ENCODE measurements around the gene TIMM22. TPM values are rescaled to one million over a fixed set of nuclear protein-coding genes. Genes with fewer than 3 reads are reported as not detected.

Gene TIMM22
- total RNA-seq, 1 experiment from 2014 or later, result 20.0 TPM

DNA sequence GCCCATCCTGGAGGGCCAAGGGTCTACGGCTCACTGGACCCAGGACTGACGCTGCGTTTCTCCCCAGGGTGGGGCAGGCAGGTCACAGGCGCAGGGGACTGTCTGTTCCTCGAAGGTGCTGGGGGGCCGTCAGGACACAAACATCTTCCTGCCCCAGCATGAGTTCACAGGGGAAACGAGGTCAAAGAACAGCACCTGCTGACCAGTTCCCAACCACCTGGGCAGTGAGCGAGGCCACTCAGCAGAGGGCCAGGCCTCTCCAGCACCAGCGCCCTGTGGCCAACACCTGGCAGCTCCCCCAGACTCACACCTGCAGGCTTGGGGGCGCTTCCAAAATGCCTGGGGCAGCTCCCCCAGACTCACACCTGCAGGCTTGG lies 29.7 kb downstream of the TIMM22 start:
- Histone ChIP-seq H3K27me3 (replicated peaks; ENCODE audit: insufficient read depth, low read depth, low read length, poor library complexity) (no peaks in the 10 kb centered on the region), H3K4me3 (ENCODE audit: low read depth, low read length, poor library complexity, severe bottlenecking) (no peak overlapping the region), H3K36me3 (ENCODE audit: insufficient read depth, low read length, poor library complexity, severe bottlenecking) (no peaks in the 10 kb centered on the region), H3K4me1 (ENCODE audit: insufficient read depth, low read length, poor library complexity, severe bottlenecking) (no peaks in the 10 kb centered on the region), H3K9me3 (ENCODE audit: low read depth, low read length, poor library complexity, severe bottlenecking) (no peaks in the 10 kb centered on the region), H3K27ac (ENCODE audit: low read depth, low read length, poor library complexity, severe bottlenecking) (no peak overlapping the region)
- DNase-seq (ENCODE audit: low spot score), result no peak
- CTCF ChIA-PET, result no interaction called here
- no peak for TF ChIP-seq EZH2 (IDR thresholded peaks at IDR 0.05; ENCODE audit: borderline replicate concordance, low read depth, low read length, poor library complexity, severe bottlenecking)
- TF ChIP-seq, protein P1, sequence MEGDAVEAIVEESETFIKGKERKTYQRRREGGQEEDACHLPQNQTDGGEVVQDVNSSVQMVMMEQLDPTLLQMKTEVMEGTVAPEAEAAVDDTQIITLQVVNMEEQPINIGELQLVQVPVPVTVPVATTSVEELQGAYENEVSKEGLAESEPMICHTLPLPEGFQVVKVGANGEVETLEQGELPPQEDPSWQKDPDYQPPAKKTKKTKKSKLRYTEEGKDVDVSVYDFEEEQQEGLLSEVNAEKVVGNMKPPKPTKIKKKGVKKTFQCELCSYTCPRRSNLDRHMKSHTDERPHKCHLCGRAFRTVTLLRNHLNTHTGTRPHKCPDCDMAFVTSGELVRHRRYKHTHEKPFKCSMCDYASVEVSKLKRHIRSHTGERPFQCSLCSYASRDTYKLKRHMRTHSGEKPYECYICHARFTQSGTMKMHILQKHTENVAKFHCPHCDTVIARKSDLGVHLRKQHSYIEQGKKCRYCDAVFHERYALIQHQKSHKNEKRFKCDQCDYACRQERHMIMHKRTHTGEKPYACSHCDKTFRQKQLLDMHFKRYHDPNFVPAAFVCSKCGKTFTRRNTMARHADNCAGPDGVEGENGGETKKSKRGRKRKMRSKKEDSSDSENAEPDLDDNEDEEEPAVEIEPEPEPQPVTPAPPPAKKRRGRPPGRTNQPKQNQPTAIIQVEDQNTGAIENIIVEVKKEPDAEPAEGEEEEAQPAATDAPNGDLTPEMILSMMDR (conservative IDR thresholded peaks at IDR 0.05; ENCODE audit: low read depth, low read length), result no peak
- intact Hi-C loops (cut with micrococcal nuclease; ENCODE audit: unreplicated experiment), result no loop called here
- no TSS peak for BruUV-seq (replicated peaks)
- POLR2A ChIA-PET (ENCODE audit: low non-redundant PET), result no interaction called here

DNA sequence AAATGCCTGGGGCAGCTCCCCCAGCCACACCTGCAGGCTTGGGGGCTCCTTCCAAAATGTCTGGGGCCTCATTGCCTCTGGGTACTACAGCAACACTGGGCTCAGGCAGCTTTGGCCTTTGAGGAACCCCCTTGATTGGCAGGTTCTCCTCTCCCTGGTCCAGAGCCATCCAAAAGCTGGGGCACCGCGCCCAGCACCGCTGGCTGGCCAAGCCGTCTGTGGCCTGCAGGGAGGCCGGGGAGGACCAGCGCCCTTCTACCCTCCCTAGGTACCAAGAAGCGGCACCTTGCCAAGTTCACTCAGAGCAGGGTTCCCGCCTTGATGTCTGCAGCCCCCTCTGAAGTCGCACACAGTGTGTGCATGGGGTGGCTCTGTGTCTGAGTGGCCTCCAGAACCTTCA lies 30.1 kb downstream of the TIMM22 start:
- TF ChIP-seq, protein P1 (conservative IDR thresholded peaks at IDR 0.05; ENCODE audit: low read depth, low read length), result no peak
- TF ChIP-seq EZH2 (IDR thresholded peaks at IDR 0.05; ENCODE audit: borderline replicate concordance, low read depth, low read length, poor library complexity, severe bottlenecking), result no peak
- H3K27me3 ChIP-seq (replicated peaks; ENCODE audit: insufficient read depth, low read depth, low read length, poor library complexity), result no peaks in the 10 kb centered on the region
- intact Hi-C loops (cut with micrococcal nuclease; ENCODE audit: unreplicated experiment), result no loop called here
- H3K36me3 ChIP-seq (ENCODE audit: insufficient read depth, low read length, poor library complexity, severe bottlenecking), result no peaks in the 10 kb centered on the region
- no TSS peak for BruUV-seq (replicated peaks)
- H3K4me3 ChIP-seq (ENCODE audit: low read depth, low read length, poor library complexity, severe bottlenecking), result no peak overlapping the region
- H3K4me1 ChIP-seq (ENCODE audit: insufficient read depth, low read length, poor library complexity, severe bottlenecking), result no peaks in the 10 kb centered on the region
- no peak overlapping the region for H3K27ac ChIP-seq (ENCODE audit: low read depth, low read length, poor library complexity, severe bottlenecking)
- ChIA-PET CTCF (no interaction called here), POLR2A (ENCODE audit: low non-redundant PET) (interaction anchor here (0.8 kb wide), 1 partner anchor 53 kb away, joined by 17 read pairs; no protein-coding TSS in a partner anchor)
- no peaks in the 10 kb centered on the region for H3K9me3 ChIP-seq (ENCODE audit: low read depth, low read length, poor library complexity, severe bottlenecking)
- DNase-seq (ENCODE audit: low spot score), result no peak

DNA sequence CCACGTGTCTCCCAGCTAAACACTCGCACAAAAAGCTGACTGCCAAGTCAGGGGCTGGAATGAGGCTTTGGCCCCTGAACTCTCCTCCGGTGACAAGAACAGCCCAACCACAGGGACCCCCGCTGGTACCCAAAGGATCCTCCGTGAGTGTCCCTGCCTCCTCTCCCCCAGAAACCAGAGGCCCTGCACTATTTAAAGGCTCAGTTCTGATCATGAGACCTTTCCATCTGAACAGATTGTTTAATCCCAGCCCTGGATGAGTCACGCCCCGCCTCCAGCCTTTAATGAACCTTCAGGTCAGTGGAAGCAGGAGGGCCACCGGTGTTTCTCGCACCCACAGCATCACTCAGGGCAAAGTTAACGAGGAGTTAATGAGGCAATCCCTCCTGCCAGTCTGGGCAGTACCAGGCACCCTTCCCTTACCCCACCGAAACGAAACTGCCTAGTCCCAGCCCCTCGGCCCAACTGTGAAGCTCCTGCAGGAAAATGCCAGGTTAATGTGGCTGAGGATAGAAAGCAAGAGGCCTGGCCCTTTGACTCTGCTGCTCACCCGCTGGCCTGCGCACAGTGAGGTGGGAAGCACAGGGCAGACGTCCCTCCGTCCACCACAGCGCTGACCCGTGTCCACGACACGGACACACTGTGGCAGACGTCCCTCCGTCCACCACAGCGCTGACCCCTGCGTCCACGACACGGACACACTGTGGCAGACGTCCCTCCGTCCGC lies 32.4 kb downstream of the TIMM22 start:
- H3K4me3 ChIP-seq (ENCODE audit: low read depth, low read length, poor library complexity, severe bottlenecking), result no peak overlapping the region
- DNase-seq (ENCODE audit: low spot score), result no peak
- H3K4me1 ChIP-seq (ENCODE audit: insufficient read depth, low read length, poor library complexity, severe bottlenecking), result no peaks in the 10 kb centered on the region
- CTCF ChIA-PET, result no interaction called here
- BruUV-seq (replicated peaks), result no TSS peak
- TF ChIP-seq, protein P1 (conservative IDR thresholded peaks at IDR 0.05; ENCODE audit: low read depth, low read length), result no peak
- no peak for TF ChIP-seq EZH2 (IDR thresholded peaks at IDR 0.05; ENCODE audit: borderline replicate concordance, low read depth, low read length, poor library complexity, severe bottlenecking)
- H3K27me3 ChIP-seq (replicated peaks; ENCODE audit: insufficient read depth, low read depth, low read length, poor library complexity), result no peaks in the 10 kb centered on the region
- POLR2A ChIA-PET (ENCODE audit: low non-redundant PET), result no interaction called here
- no peaks in the 10 kb centered on the region for H3K9me3 ChIP-seq (ENCODE audit: low read depth, low read length, poor library complexity, severe bottlenecking)
- intact Hi-C loops (cut with micrococcal nuclease; ENCODE audit: unreplicated experiment), result no loop called here
- H3K27ac ChIP-seq (ENCODE audit: low read depth, low read length, poor library complexity, severe bottlenecking), result no peak overlapping the region
- no peaks in the 10 kb centered on the region for H3K36me3 ChIP-seq (ENCODE audit: insufficient read depth, low read length, poor library complexity, severe bottlenecking)

All from A673 (cell line).